Keratinocyte (primary cell): Measurements from ENCODE around the gene CLDND1. TPM values are rescaled to one million over a fixed set of nuclear protein-coding genes. Genes with fewer than 3 reads are reported as not detected.

Source experiments
- DNase-seq: peaks from one replicate; pipeline ENCODE4 v3.0.0-alpha.2; 2011; ENCODE audit warnings: low read depth, missing footprints, low spot score
- FAIRE-seq: peaks from 2 replicates; lab custom pipeline; 2011; peaks lifted over from hg19 to GRCh38; lab: Jason Lieb, UNC
- H2AFZ ChIP-seq: 2 replicates; pipeline ENCODE4 v1.6.0; 2012; ENCODE audit warnings: low read length, control low read depth, inconsistent platforms; ENCODE audit not compliant: control insufficient read depth
- H3K27ac ChIP-seq: 2 replicates; pipeline ENCODE4 v1.5.1; 2011; ENCODE audit warnings: low read length; ENCODE audit not compliant: control insufficient read depth, insufficient read depth
- H3K27me3 ChIP-seq: 3 replicates; pipeline ENCODE4 v1.6.0; 2011; ENCODE audit warnings: low read length; ENCODE audit not compliant: control insufficient read depth, insufficient read depth; ENCODE audit errors: extremely low read depth
- H3K36me3 ChIP-seq, 2 experiments: 2 replicates in 1 of 2; 3 replicates in 1 of 2; pipeline ENCODE4 v1.5.1; 2011; ENCODE audit warnings: low read length in 2 of 2, mild to moderate bottlenecking in 1 of 2; ENCODE audit not compliant: control insufficient read depth in 2 of 2, insufficient read depth in 2 of 2; ENCODE audit errors: extremely low read depth in 1 of 2
- H3K4me1 ChIP-seq: 3 replicates; pipeline ENCODE4 v1.5.1; 2011; ENCODE audit warnings: low read length; ENCODE audit not compliant: control insufficient read depth, insufficient read depth; ENCODE audit errors: extremely low read depth
- H3K4me2 ChIP-seq: 3 replicates; pipeline ENCODE4 v1.6.0; 2011; ENCODE audit warnings: low read depth, low read length; ENCODE audit not compliant: control insufficient read depth, insufficient read depth; ENCODE audit errors: extremely low read depth
- H3K4me3 ChIP-seq, 3 experiments: fragments of 200-600 bp in 1 of 3; sonication (generic) in 1 of 3; 2 replicates in 2 of 3; 3 replicates in 1 of 3; pipeline ENCODE4 v1.5.1; 2011 to 2016; ENCODE audit warnings: low read length in 3 of 3, mild to moderate bottlenecking in 3 of 3, control low read depth in 2 of 3, inconsistent platforms in 1 of 3, low read depth in 1 of 3, mixed read lengths in 1 of 3, mixed run types in 1 of 3, moderate library complexity in 1 of 3; ENCODE audit not compliant: control insufficient read depth in 2 of 3, insufficient read depth in 2 of 3; ENCODE audit errors: extremely low read depth in 1 of 3
- H3K79me2 ChIP-seq: 2 replicates; pipeline ENCODE4 v1.6.0; 2012; ENCODE audit warnings: low read length; ENCODE audit not compliant: control insufficient read depth, insufficient read depth
- H3K9ac ChIP-seq: 3 replicates; pipeline ENCODE4 v1.6.0; 2011; ENCODE audit warnings: low read length; ENCODE audit not compliant: control insufficient read depth, insufficient read depth; ENCODE audit errors: extremely low read depth
- H3K9me1 ChIP-seq: 3 replicates; pipeline ENCODE4 v1.6.0; 2011; ENCODE audit warnings: low read length; ENCODE audit not compliant: control insufficient read depth, insufficient read depth; ENCODE audit errors: extremely low read depth
- H3K9me3 ChIP-seq: 2 replicates; pipeline ENCODE4 v1.5.1; 2012; ENCODE audit warnings: low read depth, low read length; ENCODE audit not compliant: control insufficient read depth
- H4K20me1 ChIP-seq: 3 replicates; pipeline ENCODE4 v1.6.0; 2011; ENCODE audit warnings: low read length; ENCODE audit not compliant: control insufficient read depth, insufficient read depth; ENCODE audit errors: extremely low read depth
- CTCF ChIP-seq, 3 experiments: IDR thresholded peaks in 1 of 3; conservative IDR thresholded peaks in 1 of 3; optimal IDR thresholded peaks in 1 of 3; 2 replicates in 2 of 3; 3 replicates in 1 of 3; pipeline versions ENCODE3 to v1.5.1; 2011; ENCODE audit warnings: low read length in 3 of 3, mild to moderate bottlenecking in 3 of 3, moderate library complexity in 2 of 3, control low read depth in 1 of 3, inconsistent platforms in 1 of 3; ENCODE audit not compliant: insufficient read depth in 2 of 3; ENCODE audit errors: extremely low read depth in 1 of 3
- EZH2 ChIP-seq: IDR thresholded peaks from one replicate; pipeline ENCODE4 v1.6.1; 2012; ENCODE audit warnings: inconsistent platforms, mild to moderate bottlenecking, low read length, moderate library complexity
- dilution Hi-C: fragments of 300-500 bp; cut with MboI; formaldehyde crosslinking; loops from one replicate; pipeline ENCODE4 v1.7.0; 2020; ENCODE audit warnings: low sequenced_read_pairs; ENCODE audit not compliant: extremely low pct_ligation_motif_present
- polyA plus RNA-seq, 5 experiments: library from polyadenylated mRNA; depleted of rRNA in 3 of 5; stranded (reverse) in 3 of 5; stranded (forward) in 1 of 5; unstranded in 1 of 5; fragments of >200 nt; gene quantifications; 1 replicate in 1 of 5; 2 replicates in 3 of 5; 3 replicates in 1 of 5; pipeline versions ENCODE4 v1.2.1 to v1.2.3, GENCODE V29; 2011 to 2012; ENCODE audit warnings: missing spikeins in 2 of 5, low read depth in 1 of 5, low replicate concordance in 1 of 5

Gene CLDND1
- polyA plus RNA-seq, 1 donor (not counting 4 experiments of a cell fraction or from before 2014, with no cell fraction given): 137 TPM

GRCh38 chr3:98552232-98553020, 29.7 kb upstream of the CLDND1 start:
- dilution Hi-C loops: no loop called here
- FAIRE-seq (no peak), DNase-seq (no peak)
- H3K4me2 ChIP-seq: no peak overlapping the region
- H3K36me3 ChIP-seq: no peaks in the 10 kb centered on the region
- no peaks in the 10 kb centered on the region for H3K79me2 ChIP-seq
- no peaks in the 10 kb centered on the region for H4K20me1 ChIP-seq
- H3K4me1 ChIP-seq: no peaks in the 10 kb centered on the region
- H2AFZ ChIP-seq: no peak overlapping the region
- no peaks in the 10 kb centered on the region for H3K9me1 ChIP-seq
- H3K9me3 ChIP-seq: no peaks in the 10 kb centered on the region
- H3K27me3 ChIP-seq: no peaks in the 10 kb centered on the region
- H3K27ac ChIP-seq: no peak overlapping the region
- TF ChIP-seq EZH2 (no peak), CTCF (optimal IDR thresholded peaks at IDR 0.05 in 1 of 3, IDR thresholded peaks at IDR 0.05 in 1 of 3, conservative IDR thresholded peaks at IDR 0.05 in 1 of 3; ENCODE audit: extremely low read depth in 1 of 3, insufficient read depth in 2 of 3, low read length in 3 of 3) (no peak)
- H3K4me3 ChIP-seq: no peak overlapping the region
- no peak overlapping the region for H3K9ac ChIP-seq

- Histone ChIP-seq H3K4me3 (no peak overlapping the region), H3K4me1 (no peaks in the 10 kb centered on the region), H3K27ac (no peak overlapping the region), H3K4me2 (no peak overlapping the region), H3K9me1 (no peaks in the 10 kb centered on the region), H2AFZ (no peak overlapping the region), H3K27me3 (no peaks in the 10 kb centered on the region), H4K20me1 (no peaks in the 10 kb centered on the region), H3K79me2 (no peaks in the 10 kb centered on the region), H3K36me3 (no peaks in the 10 kb centered on the region), H3K9ac (no peak overlapping the region), H3K9me3 (no peaks in the 10 kb centered on the region)
- DNase-seq: no peak
- no peak for TF ChIP-seq EZH2
- TF ChIP-seq CTCF (optimal IDR thresholded peaks at IDR 0.05 in 1 of 3, IDR thresholded peaks at IDR 0.05 in 1 of 3, conservative IDR thresholded peaks at IDR 0.05 in 1 of 3; ENCODE audit: extremely low read depth in 1 of 3, insufficient read depth in 2 of 3, low read length in 3 of 3): no peak
- no peak for FAIRE-seq
- dilution Hi-C loops: no loop called here
These were observed 29.1 kb upstream of the CLDND1 start for GRCh38 chr3:98551754-98552153.
